Non-pigmented ciliary epithelial cell (primary cell): ENCODE measurements around the gene DYNLT2B.
A peak's percentile ranks its signal among the peaks of the same experiment; 100 is the strongest.
"Not testable (repeated sequence)": the region's sequence is repeated elsewhere in the genome, so short reads cannot be mapped to it uniquely, and the experiment has no call there.

Experiments
- DNase-seq: peaks from one replicate; pipeline ENCODE4 v3.0.0-alpha.2; 2010; ENCODE audit warnings: low read depth

Gene DYNLT2B

DNA sequence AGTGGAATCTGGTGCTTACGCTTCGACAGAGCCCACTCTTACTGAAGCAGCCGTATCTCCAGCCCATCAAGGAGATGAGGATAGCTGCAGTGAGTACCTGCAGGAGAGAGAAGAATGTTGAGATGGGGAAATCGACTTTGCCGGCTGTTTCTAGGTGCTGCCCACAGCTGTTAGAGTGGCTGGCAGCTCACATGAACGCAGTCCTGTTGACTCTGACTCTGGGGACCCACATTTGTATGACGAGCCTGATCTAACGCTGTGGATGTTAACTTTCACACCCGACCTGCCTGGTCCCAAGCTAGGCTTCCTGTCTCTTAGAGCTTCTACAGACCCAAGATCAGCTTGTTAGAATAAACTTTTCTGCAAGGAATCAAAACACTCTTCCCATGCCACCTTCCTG, 8.9 kb upstream of the DYNLT2B start:
- DNase-seq = no peak

DNA sequence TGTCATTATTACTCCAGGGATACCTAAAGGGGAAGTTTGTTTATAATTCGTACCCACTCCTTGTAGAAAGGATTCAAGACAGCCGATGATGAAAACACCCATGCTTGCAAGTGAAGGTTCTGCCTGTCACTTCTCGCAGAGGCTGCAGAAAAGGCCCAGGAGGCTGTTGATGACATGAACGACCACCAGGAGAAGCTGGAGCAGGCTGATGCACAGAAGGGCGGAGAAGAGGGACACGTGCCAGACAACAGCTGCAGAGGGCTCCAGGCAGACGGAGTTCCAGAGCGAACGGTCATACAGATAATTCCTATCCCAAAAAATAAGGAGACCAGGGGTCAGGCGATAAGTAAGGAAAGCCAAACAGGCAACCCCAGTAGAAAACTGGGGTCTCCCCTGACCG, 5.7 kb upstream of the DYNLT2B start:
- no peak for DNase-seq

DNA sequence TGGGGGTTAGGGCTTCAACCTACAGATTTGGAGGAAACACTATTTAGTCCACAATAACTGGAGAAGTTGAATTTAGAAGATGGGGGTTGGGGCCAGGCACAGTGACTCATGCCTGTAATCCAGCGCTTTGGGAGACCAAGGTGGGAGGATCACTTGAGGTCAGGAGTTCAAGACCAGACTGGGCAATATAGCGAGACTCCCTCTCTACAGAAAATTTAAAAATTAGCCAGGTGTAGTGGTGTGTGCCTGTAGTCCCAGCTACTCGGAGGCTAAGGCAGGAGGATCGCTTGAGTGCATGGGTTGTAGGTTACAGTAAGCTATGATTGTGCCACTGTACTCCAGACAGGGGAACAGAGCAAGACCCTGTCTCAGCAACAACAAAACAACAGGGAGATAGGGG, 5.0 kb upstream of the DYNLT2B start:
- no peak for DNase-seq

DNA sequence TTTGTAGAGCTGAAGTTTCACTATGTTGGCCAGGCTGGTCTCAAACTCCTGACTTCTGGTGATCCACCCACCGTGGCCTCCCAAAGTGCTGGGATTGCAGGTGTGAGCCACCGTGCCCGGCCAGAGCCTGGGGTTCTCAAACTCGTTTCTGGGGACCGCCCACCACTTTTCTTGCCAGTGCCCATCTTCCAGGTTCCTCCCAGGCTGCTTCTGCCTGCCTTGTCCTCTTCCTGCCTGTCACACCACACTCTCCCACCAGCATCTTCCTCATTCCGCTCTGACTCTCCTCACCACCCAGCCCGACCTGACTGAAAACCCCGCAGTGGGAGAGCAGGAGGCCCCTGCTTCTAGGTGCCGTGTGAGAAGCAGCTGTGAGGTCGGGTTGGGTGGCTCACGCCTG, 3.1 kb upstream of the DYNLT2B start:
- no peak for DNase-seq

DNA sequence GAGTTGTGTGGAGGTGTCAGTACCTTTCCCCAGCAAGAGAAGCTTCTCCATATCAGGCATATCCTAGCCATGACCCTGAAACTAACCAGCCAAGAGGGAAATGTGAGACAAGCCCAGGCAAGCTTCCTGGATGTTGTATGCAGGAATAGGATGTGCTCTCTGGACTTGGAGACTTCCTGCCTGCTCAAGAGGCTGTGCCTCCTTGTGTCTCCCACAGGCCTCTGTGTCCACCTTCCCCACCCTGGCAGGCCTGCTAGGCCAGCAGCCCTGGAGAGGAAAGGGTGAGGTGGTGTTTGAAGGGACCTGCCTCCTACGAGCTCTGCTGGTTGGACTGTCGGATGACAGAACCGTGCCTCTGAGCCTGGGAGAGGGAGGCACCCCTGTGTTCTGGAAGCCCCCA, 2.1 kb upstream of the DYNLT2B start:
- DNase-seq = no peak

DNA sequence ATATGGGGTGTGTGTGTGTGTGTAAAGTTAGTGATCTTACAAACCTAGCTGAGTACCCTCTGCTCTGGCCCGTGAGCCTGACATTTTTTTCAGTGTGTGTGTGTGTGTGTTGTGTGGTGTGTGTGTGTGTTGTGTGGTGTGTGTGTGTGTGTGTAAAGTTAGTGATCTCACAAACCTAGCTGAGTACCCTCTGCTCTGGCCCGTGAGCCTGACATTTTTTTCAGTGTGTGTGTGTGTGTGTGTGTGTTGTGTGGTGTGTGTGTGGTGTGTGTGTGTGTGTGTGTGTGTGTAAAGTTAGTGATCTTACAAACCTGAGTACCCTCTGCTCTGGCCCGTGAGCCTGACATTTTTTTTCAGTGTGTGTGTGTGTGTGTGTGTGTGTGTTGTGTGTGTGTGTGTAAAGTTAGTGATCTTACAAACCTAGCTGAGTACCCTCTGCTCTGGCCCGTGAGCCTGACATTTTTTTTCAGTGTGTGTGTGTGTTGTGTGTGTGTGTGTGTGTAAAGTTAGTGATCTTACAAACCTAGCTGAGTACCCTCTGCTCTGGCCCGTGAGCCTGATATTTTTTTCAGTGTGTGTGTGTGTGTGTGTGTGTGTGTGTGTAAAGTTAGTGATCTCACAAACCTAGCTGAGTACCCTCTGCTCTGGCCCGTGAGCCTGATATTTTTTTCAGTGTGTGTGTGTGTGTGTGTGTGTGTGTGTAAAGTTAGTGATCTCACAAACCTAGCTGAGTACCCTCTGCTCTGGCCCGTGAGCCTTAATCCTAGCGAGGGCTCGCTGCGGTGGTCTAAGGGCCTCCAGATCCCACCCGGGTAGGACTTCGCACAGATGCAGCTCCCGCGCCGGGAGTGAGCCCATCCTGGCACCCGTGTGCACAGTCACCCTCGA, 997 bp downstream of the DYNLT2B start:
- not testable (repeated sequence) for DNase-seq

DNA sequence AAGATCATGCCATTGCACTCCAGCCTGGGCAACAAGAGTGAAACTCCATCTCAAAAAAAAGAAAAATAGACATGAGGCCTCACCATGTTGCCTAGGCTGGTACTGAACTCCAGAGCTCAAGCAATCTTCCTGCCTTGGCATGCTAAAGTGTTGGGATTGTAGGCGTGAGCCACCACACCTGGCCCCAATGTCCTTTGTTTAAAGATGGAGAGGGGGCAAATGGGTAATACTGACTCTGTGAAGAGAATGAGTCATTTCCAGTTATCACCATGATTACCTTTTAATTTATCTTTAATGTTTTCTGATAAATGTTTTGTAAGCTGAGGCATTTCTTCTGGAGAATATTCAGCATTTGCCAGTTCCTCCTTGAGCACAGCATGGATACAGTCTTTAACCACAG, 2.2 kb downstream of the DYNLT2B start:
- no peak for DNase-seq

DNA sequence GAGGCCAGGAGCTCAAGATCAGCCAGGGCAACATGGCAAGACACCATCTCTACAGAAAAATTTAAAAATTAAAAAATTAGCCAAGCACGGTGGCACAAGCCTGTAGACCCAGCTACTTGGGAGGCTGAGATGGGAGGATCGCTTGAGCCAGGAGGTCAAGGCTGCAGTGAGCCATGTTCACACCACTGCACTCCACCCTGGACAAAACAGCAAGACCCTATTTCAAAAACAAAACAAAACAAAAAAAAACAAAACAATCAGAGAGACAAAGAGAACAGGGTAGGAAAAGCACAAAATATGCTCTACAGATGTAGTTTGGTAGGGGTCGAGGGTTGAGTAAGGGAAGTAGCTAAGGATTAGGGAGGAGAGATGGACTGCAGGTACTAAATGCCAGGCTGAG, 3.4 kb downstream of the DYNLT2B start:
- no peak for DNase-seq

DNA sequence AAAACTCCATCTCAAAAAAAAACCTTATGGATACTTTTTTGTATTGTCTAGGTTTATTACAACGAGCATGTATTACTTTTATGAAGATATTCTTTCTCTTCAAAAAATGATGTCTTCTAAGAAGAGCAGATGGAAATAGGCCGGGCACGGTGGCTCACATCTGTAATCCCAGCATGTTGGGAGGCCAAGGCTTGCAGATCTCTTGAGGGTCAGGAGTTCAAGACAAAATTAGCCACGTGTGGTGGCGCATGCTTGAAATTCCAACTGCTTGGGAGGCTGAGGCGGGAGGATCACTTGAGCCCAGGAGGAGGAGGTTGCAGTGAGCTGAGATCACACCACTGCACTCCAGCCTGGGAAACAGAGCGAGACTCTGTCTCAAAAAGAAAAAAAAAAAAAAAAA, 4.0 kb downstream of the DYNLT2B start:
- DNase-seq = not testable (repeated sequence)

DNA sequence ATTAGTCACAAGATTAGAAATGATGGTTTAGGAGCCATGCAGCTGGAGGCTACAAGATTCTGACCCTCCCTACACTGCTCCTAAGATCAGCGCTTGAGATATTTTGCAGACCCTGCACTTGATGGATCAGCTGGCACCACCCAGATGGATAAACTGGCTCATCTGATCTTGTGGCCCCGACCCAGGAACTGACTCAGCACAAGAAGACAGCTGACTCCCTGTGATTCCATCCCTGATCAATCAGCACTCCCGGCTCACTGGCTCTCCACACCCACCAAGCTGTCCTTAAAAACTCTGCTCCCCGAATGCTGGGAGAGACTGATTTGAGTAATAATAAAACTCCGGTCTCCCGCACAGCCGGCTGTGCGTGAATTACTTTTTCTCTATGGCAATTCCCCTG, 15.1 kb downstream of the DYNLT2B start:
- not testable (repeated sequence) for DNase-seq

DNA sequence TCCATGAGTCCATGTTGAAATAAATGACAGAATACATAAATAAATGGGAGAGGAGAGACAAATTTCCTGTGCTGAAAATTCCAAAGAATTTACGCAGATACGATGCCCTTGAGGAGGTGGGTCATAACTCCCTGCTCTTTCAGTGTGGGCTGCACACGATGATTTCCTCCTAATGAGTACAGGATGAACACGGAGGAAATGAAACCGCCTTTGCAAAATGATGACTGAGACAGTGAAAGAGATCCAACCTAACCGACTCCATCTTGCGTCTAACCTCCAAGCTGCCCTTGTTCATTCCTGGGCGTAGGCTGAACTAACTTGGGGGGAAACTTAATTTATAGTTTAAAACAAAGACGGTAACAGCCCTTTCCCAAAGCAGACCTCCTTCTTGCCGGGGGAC, 15.5 kb downstream of the DYNLT2B start:
- DNase-seq = not testable (repeated sequence)

DNA sequence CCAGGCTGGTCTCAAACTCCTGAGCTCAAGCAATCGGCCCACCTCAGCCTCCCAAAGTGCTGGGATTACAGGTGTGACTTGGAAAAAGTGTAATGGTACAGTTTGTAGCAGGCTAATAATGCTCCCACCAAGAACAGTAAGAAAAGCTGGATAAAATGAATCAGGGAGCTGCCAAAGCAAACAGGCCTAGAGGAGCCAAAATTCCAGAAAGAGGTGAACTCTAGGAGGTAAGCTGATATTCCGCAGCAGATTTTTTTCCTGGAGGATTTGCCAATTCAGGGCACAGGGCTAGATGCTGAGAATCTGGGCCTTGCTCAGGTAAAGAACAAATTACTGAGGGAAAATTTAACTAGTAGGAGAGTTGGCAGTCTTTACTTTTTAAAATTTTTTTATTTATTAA, 19.5 kb downstream of the DYNLT2B start:
- DNase-seq = no peak

DNA sequence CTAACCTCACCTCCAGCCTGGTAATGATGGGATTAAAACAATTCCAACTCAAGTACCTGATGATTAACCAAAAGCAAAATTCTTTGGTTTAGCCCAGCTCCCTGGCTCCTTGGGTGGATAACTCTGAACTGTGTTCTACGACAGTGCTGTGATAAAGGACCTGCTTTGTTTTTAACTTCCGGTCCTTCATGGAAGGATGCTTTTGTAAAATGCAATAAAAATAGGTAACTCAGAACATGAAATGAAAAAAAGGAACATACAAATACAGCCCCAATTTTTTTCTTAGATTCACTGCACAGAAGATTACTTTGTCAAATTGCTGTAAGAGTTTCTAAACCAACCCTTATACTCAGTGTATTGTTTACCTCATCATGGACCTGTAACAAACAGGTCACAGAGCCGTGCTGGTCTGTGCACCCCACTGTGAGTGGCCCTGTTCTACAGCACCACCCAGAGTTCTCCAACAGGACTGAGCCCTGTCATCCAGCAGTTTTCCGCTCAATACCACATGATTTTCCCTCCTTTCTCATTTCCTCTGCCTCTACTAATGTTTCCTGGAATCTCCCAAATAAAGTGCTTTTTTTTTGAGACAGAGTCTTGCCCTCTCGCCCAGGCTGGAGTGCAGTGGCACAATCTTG, 25.6 kb downstream of the DYNLT2B start:
- no peak for DNase-seq

DNA sequence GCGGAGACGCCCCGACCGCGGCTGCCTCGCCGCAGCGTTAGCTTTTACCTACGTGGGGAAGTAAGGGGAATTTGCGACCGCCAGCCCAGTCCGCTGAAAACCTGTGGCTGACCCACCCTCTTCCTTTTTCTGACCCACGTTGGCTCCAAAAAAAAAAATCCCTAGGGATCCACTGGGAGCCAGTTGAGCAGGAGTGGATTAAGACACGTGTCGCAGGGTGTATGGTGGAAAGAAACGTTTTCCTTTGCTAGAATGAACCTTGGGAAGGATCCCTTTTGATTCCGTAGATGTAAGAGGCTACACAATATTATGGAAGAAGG, 29.9 kb downstream of the DYNLT2B start:
- no peak for DNase-seq

DNA sequence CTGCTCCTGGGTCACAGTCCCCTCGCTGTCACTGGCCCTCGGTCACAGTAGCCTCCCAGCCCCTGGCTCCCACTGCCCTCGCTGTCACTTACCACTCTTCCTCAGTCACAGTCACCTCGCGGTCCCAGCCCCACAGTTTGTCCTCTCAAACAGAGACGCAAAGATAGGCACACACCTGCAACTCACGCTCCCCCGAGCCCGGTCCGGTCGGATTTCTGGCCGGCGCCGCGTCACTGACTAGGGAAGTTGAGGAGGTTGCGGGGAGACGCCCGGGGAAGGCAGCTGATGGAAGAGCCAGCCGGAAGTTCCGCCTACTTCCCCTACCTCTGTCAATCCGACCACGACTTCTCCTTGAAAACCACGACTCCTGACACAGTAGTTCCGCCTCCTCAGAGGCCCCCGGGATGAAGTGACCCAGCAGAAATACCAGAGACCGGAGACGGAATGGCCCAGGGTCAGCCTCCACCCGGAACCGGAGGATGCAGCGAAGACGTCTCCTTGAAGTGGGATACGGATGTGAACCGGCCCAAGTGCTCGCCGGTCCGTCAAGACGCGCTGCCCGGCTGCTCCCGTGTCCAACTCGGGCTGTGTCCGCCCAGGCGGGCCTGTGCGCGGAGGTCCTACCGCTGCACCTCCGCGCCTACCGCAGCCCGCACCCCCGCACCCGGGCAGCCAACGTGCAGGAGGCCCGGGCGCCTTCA, 30.4 kb downstream of the DYNLT2B start, which contains the start of gene PCYT1A:
TSS of gene PCYT1A (minus strand) at position 287 of the 701 bp plus-strand sequence. CDS start 17,195 bp downstream, outside the sequence.
- peak; percentile 84 for DNase-seq

DNA sequence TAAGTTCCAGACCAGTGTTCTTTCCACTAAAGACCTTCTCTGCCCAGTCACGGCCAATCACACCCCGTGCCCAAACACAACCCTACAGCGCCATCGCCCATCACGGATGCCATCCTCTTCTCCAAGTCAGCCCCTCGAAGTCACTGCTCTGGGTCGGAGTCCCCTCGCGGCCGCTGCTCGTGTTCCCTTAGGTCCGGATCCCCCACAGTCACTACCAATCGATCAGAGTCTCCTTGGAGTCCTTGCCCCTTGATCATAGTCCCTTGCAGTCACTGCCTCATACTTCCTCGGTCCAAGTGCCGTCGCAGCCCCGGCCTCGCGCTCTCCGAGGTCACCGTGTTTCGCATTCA, 31.0 kb downstream of the DYNLT2B start:
- DNase-seq = no peak

DNA sequence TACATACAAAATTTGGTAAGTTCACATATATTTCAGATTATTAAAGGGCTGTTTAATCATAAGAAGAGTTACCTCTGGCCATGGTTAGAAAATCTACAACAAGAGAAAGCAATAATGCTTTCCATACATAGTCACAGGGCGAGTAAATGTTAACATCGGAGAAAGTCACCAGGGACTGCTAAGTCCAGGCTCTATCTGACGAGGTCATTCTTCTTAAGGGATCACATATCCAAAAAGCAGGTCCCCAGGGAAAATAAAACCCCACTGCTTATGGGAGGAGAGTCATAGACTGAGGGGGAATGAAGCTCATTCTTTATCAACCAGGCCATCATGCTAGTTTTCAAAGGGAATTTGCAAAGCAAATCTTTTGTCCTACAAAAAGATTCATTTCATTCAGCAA, 33.6 kb downstream of the DYNLT2B start:
- no peak for DNase-seq

DNA sequence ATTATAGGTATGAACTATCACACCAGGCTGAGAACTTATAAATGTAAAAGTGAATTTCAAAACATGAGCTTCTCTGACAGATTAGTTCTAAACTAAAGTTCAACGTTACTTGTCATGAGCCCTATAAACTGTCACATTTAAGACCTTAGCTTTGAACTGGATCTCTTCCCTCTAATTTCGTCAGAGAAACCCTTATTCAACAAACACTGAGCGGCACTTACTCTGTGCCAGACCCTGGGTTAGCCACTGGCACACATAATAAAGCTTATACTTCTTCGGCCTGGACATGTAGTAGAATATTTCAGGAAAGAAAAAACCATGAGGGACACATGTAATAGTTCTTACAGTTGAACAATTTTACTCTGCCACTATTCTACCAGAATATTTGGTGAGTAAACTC, 36.1 kb downstream of the DYNLT2B start:
- DNase-seq = no peak

DNA sequence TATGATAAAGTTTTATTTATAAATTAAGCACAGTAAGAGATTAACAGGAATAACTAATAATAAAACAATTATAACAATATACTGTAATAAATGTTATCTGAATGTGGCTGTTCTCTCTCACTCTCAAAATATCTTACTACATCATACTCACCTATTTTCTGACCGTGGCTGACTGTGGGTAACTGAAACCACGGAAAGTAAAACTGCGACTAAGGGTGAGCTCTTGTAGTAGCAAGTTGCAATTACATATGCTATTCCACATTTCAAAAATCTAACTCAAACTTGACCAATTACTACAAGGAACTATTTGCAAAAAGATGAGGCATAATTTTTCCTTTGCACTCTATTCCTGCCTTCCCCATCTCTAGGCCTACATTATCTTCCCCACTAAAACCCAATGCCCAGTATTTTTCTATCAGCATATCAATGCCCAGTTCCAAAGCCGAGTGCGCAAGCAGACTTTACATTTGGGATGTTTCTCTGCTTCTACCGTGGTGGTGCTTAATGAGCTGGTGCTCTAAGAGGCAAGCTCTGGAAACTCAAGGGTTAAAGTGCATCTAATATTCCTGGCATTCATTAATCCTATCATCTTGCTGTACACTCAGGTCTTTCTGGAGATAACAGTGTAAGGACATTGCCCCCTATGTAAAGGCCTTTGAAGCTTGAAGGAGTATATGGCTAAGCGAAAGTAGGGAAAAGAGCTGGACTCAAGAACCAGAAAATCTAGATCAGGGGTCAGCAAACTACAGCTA, 37.2 kb downstream of the DYNLT2B start:
- no peak for DNase-seq

DNA sequence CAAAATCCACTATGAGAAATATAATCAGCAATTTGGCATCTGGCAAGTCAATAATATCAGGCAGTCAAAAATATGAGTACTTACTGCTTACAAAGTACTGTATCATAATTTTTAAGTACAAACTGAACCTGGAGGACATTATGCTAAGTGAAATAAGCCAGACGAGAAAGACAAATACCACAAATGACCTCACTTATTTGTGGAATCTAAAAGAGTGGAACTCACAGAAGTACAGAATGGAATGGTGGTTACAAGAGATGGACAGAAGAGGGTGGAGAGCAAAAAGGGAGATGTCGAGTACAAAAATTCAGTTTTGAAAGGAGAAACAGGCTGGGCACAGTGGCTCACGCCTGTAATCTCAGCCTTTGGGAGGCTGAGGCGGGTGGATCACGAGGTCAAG, 42.9 kb downstream of the DYNLT2B start:
- no peak for DNase-seq

DNA sequence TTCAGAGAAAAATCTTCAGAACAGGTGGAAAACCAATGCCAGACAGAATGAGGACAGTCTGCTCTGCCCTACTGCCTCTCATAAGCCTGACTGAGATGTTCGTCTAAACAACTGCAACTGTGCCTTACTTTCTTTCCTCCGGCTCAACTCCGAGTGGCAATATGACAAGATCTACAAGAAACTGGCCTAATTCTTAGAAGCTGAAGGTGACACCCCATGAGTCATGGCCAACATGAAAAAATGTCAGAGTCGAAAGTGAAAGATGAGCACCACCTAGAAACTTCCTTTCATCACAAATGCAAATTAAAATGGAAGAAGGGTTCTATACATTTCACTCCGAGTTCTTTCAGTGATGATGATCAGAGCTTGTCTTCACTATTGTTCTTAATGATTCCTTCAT, 43.5 kb downstream of the DYNLT2B start:
- no peak for DNase-seq

DNA sequence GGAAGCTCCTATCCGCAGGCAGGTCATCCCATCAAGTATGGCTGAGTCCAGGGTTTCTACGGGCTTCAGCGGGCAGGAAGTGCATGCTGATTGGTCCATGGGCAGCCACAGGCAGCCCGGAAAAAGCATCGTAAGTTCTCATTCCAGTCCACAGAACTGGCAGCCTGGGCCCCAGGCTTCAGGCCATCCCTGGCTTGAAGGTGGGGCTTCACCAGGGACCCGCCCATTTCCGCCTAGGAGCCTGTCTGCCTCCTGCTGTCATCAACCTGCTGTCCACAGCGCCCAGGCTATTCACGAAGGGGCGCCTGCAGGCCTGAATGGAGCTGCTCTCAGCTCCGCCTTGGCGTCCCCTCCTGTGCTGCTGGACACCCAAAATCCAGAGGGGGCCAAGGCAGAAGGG, 44.4 kb downstream of the DYNLT2B start:
- no peak for DNase-seq

DNA sequence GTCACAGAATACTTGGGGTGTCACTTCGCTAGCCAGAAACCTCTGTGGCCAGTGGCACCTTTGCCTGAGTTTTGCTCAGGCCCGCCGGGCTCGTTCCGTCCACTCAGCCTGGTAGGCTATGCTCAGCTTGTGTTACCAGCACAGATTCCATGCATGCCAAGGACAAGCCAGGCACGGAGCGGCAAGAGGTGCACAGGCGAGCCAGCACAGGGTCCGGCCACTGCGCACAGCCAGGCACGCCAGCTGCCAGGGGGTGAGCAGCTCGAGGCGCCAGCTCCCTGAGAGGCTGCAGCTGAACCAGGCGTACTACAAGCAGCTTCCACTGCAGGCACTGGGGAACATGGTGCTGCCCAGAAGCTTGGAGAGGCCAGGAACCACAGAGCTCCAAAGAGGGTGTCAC, 45.2 kb downstream of the DYNLT2B start:
- DNase-seq = no peak
